Left kidney (tissue), 2 donors: ENCODE data around the gene MSGN1. TPM values are rescaled to one million over a fixed set of nuclear protein-coding genes. Genes with fewer than 3 reads are reported as not detected.
A peak's percentile ranks its signal among the peaks of the same experiment; 100 is the strongest.

Experiments
- DNase-seq: peaks from one replicate; pipeline ENCODE4 v3.0.0-alpha.2; 2013
- polyA plus RNA-seq: library from polyadenylated mRNA; unstranded; fragments of 120-200 nt; gene quantifications from one replicate; pipeline ENCODE4 v1.2.1, GENCODE V29; 2013; ENCODE audit not compliant: insufficient read length

MSGN1 gene
- polyA plus RNA-seq, 1 donor: not detected

DNA sequence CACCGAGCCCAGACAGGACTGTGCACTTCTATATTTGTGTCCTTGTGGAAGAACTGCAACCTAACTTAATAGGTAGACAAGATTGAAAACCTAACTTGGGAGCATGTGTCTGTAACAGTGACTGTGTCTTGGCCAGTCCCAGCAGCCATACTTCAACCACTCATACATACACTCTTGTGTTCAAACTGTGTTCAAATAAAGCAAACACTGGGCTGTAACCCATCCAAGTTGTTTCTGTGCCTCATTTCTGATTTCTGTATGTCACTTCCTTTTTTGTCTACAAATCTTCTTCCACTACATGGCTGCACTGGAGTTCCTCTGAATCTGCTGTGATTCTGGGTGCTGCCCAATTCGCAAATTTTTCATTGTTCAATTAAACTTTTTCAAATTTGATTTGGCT lies 31.0 kb downstream of the MSGN1 start:
- no peak for DNase-seq

DNA sequence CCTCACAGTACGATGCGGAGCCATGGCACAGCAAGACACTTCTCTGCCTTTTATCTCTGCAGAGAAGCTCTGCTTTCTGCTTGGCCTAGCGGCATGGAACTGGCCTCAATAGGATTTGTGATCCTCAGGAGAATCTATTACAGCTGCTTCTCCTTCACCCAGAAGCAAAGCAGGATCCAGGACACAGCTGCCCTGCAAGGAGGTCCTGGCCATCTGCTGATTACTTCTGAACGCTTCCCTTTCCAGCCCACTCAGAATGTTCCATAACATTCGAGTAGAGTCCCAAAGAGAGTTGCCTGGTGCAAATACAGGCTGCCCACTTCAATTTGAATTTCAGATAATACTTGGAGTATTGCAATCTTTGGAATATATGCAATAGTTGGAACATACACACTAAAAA lies 33.0 kb downstream of the MSGN1 start:
- no peak for DNase-seq

DNA sequence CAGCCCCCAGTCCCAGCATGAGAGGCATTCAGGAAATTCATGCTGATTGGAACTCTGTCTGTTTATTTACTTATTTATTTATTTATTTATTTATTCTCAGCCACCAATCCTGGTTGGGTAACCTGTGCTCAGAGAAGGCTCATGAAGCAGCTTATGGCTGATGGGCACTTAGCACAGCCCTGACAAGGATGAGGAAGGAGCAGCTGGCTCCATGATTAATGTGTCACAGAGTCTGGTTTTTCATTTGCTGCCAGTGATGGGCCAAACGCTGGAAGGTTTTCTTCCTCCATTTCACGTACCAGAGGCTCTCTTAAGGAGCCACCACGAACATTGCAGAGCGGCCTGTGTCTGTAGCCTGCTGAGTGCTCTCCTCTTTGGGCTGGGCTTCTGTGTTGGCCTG lies 33.9 kb downstream of the MSGN1 start:
- DNase-seq: no peak

- DNase-seq: peak; percentile 30
Measured at GRCh38 chr2:17851731-17852585, 35.7 kb downstream of the MSGN1 start.

DNA sequence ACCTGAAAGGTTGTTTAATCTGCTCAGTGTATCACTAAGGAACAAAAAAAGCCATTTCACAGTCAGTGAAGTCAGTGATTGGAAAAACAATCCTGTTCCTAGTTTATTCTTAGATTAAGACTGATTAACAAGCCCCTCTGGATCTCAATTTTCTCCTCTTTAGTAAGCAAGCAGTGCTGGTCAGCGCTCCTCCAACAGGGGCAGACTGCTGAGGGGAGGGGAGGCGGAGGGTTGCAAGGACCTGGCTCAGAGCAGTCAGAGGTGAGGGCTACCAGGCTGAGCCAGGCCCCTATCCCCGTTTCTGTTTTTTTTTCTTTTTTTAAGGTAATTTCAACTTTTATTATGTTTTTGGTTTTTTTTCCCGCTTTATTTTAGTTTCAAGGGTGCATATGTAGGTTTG lies 37.5 kb downstream of the MSGN1 start:
- no peak for DNase-seq

DNA sequence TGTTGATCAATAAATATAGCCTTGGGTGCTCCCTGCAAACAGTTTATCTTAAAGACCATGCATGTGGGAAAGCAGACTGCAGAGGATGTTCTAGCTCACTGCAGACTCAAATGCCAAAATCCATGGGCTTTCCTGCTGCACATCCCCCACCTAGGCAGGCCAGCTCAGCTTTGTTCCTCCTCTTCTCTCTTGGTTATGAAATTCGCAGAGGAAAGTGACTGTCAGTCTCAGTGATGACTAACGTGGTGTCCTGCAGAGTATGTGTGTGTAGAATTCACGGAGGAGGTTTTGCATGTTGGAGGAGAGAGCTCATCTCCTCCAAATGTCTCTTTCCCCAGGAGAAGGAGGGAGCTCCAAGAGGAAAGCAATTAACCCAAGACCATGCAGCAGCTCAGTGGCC lies 40.8 kb downstream of the MSGN1 start:
- no peak for DNase-seq

DNA sequence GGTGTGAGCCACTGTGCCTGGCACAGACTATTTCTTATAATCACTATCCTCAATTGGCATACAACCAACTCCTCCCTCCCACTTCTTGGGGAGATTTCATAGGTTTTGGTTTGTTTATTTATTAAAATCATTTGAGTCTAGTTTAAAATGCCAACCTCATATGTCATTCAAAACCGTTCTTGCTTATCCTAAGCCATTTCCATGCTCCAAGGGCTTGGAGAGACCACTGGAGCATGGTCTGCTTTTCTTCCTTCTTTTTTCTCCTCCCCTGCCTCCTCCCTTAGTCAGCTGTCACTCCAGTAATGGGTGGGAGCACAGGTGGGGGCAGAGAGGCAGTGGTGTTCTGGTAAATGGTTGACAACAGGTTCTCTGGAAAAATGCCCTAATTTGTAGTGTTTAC lies 41.8 kb downstream of the MSGN1 start:
- no peak for DNase-seq

DNA sequence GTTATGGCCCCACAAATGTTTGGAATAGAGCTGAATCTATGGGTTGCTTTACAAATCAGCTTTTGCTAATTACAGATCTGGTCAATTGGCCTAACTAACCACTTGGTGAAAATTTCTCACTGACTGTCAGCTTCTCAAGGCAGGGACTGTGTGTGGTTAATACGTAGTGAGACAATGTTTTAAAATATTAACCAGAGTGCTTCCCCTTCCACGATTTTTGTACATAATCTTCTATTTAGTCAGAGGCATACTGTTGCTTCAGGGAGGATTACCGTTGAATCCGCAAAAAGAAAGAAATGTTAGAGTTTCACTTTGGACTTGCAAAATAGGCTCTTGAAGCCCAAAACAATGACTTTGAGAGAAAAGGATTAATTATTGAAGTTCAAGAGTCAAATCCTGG lies 47.3 kb downstream of the MSGN1 start:
- DNase-seq: no peak

DNA sequence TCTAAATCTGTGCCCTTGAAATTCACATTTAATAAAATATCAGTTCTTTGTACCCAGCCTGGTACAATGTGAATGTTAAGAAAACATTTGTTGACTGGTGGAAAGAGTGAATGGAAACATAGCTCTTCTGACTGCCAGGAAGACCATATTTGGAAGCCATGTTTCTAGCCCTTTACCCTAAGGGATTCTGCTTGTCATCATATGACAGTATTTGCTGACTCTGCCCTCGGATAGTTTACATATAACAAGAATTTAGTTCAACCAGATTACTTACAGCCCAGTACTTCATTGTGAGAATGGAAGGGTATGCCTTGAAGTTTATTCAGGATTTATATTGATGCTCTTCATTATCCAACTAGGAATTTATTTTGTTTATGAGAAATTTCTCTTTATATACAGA lies 48.4 kb downstream of the MSGN1 start:
- DNase-seq: no peak

GRCh38 chr2:17867133-17867532 lies 50.9 kb downstream of the MSGN1 start:
- no peak for DNase-seq

Other genes with a start within 250 kb of the MSGN1 start
- gene SMC6, start 62.6 kb upstream of the MSGN1 start, polyA plus RNA-seq: 49.2 TPM
- 25.4 TPM for gene GEN1, start 62.3 kb upstream of the MSGN1 start, polyA plus RNA-seq
- 9.2 TPM for gene KCNS3, start 62.2 kb downstream of the MSGN1 start, polyA plus RNA-seq